ENCODE measurements around the gene SMAD4.
"Not testable (repeated sequence)": the region's sequence is repeated elsewhere in the genome, so short reads cannot be mapped to it uniquely, and the experiment has no call there.

Gene SMAD4

GRCh38 chr18:51029694-51030536 is at the start of gene SMAD4:
Gene SMAD4 (plus strand): TSS chr18:51030213. CDS start chr18:51047047, 16,834 bp downstream.
- peak; percentile 99 for DNase-seq (ENCODE audit: low read depth)

- no peak for DNase-seq (ENCODE audit: low read depth)
Measured at GRCh38 chr18:50981381-50981780, 48.6 kb upstream of the SMAD4 start.

GRCh38 chr18:50982086-50982801 is 47.8 kb upstream of the SMAD4 start:
- DNase-seq (ENCODE audit: low read depth) = no peak

- no peak for DNase-seq (ENCODE audit: low read depth)
Measured at GRCh38 chr18:50982802-50983179, 47.2 kb upstream of the SMAD4 start.

- no peak for DNase-seq (ENCODE audit: low read depth)
Measured at GRCh38 chr18:50986360-50987087, 43.5 kb upstream of the SMAD4 start.

GRCh38 chr18:50987261-50987660 is 42.8 kb upstream of the SMAD4 start:
- no peak for DNase-seq (ENCODE audit: low read depth)

- no peak for DNase-seq (ENCODE audit: low read depth)
Measured at GRCh38 chr18:50989711-50990110, 40.3 kb upstream of the SMAD4 start.

- no peak for DNase-seq (ENCODE audit: low read depth)
Measured at GRCh38 chr18:50992351-50992762, 37.7 kb upstream of the SMAD4 start.

- no peak for DNase-seq (ENCODE audit: low read depth)
Measured at GRCh38 chr18:50994031-50994430, 36.0 kb upstream of the SMAD4 start.

GRCh38 chr18:51003174-51003573 is 26.8 kb upstream of the SMAD4 start:
- not testable (repeated sequence) for DNase-seq (ENCODE audit: low read depth)

GRCh38 chr18:51006061-51006818 is 23.8 kb upstream of the SMAD4 start:
- DNase-seq (ENCODE audit: low read depth) = no peak

- no peak for DNase-seq (ENCODE audit: low read depth)
Measured at GRCh38 chr18:51006948-51007789, 22.8 kb upstream of the SMAD4 start.

GRCh38 chr18:51007790-51008139 is 22.2 kb upstream of the SMAD4 start:
- no peak for DNase-seq (ENCODE audit: low read depth)

GRCh38 chr18:51009072-51009471 is 20.9 kb upstream of the SMAD4 start:
- no peak for DNase-seq (ENCODE audit: low read depth)

GRCh38 chr18:51010218-51010617 is 19.8 kb upstream of the SMAD4 start:
- DNase-seq (ENCODE audit: low read depth) = no peak

GRCh38 chr18:51011709-51012108 is 18.3 kb upstream of the SMAD4 start:
- no peak for DNase-seq (ENCODE audit: low read depth)

GRCh38 chr18:51012441-51012840 is 17.6 kb upstream of the SMAD4 start:
- DNase-seq (ENCODE audit: low read depth) = no peak

- no peak for DNase-seq (ENCODE audit: low read depth)
Measured at GRCh38 chr18:51013259-51013658, 16.8 kb upstream of the SMAD4 start.

GRCh38 chr18:51017140-51017879 is 12.7 kb upstream of the SMAD4 start:
- DNase-seq (ENCODE audit: low read depth) = no peak

GRCh38 chr18:51020536-51020935 is 9.5 kb upstream of the SMAD4 start:
- DNase-seq (ENCODE audit: low read depth) = no peak
